Memory B cell (primary cell): ENCODE data around the gene THAP2.

Experiments used
- ATAC-seq: fragments of 150-1000 bp; cut with Tn5 transposase; 2 replicates; pipeline ENCODE4 v1.10.0; 2021; ENCODE audit warnings: low read depth, mild to moderate bottlenecking, moderate library complexity
- DNase-seq, 2 donors: peaks; one replicate each; pipeline ENCODE4 v3.0.0; 2022; ENCODE audit warnings: low spot score in 2 of 2
- H3K27ac Mint-ChIP-seq: one replicate; pipeline ENCODE4 v1.8.0; 2022; ENCODE audit warnings: mild to moderate bottlenecking, moderate library complexity, mixed read lengths
- H3K27me3 Mint-ChIP-seq: one replicate; pipeline ENCODE4 v1.8.0; 2022; ENCODE audit warnings: mixed read lengths
- H3K36me3 Mint-ChIP-seq: one replicate; pipeline ENCODE4 v1.8.0; 2022; ENCODE audit warnings: mild to moderate bottlenecking, mixed read lengths
- H3K4me1 Mint-ChIP-seq: one replicate; pipeline ENCODE4 v1.8.0; 2022; ENCODE audit warnings: mixed read lengths
- H3K4me3 Mint-ChIP-seq: one replicate; pipeline ENCODE4 v1.8.0; 2022; ENCODE audit warnings: mild to moderate bottlenecking, moderate library complexity, mixed read lengths
- H3K9me3 Mint-ChIP-seq: one replicate; pipeline ENCODE4 v1.8.0; 2022; ENCODE audit warnings: mixed read lengths

Gene THAP2

DNA sequence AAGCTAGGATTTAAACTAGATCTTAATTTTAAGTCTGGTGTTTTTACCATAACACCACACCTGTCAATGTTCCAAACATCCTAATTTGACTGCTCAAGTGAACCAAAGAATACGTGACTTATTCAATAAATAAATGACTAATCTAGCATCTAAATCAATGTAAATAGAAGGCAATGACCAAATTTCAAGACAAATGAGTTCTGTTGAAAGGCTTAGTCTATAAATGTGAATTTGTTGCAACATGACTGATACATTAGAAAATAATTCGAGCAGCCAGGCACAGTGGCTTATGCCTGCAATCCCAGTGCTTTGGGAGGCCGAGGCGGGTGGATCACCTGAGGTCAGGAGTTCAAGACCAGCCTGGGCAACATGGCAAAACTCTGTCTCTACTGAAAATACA, 15.6 kb upstream of the THAP2 start:
- Mint-ChIP-seq H3K9me3 (no peaks in the 10 kb centered on the region), H3K27ac (no peak overlapping the region), H3K4me1 (peaks cover 7% of the 10 kb centered on the region), H3K4me3 (no peak overlapping the region), H3K27me3 (no peaks in the 10 kb centered on the region), H3K36me3 (peaks cover 16% of the 10 kb centered on the region)
- no peak for DNase-seq
- ATAC-seq = no peak

DNA sequence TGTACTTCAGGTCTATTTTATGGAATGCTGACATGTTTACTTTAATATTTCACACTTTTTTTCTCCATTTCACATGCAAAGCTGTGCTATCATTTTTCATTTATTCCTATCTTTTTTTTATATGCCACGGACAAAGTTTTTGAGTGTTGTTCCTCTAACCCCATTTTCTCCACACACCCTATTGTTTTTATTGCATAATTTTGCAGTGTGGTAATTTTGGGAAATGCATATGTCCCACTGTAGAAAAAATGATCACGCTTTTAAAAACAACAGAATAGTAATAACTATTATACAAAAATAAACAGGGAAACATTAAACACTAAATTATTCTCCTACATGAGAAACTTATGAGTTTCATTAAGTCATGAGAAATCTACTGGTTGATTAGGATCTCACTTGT, 14.7 kb upstream of the THAP2 start:
- Mint-ChIP-seq H3K4me1 (peaks cover 8% of the 10 kb centered on the region), H3K9me3 (no peaks in the 10 kb centered on the region), H3K27me3 (no peaks in the 10 kb centered on the region), H3K27ac (no peak overlapping the region), H3K4me3 (no peak overlapping the region), H3K36me3 (peaks cover 14% of the 10 kb centered on the region)
- no peak for DNase-seq
- ATAC-seq = no peak

DNA sequence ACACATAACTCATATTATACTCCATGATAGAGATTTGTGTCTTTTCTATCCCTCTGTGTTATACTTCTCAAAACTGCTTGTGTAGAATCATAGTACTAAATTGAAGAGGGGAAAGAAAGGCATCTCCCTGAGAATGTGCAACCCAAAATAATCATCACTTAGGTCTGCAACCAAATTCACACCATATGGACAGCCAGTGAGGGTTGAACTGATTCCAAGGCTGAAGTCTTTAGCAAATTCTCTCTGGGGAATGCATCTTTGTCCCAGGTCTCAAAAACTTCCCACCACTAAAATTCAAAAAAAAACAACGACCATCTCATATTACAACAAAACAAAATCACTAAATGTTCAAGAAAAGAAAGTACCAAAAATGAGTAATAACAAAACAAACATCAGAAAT, 11.4 kb upstream of the THAP2 start:
- DNase-seq = no peak
- H3K27me3 Mint-ChIP-seq = no peaks in the 10 kb centered on the region
- H3K9me3 Mint-ChIP-seq = no peaks in the 10 kb centered on the region
- peaks cover 18% of the 10 kb centered on the region for H3K4me1 Mint-ChIP-seq
- H3K36me3 Mint-ChIP-seq = peaks cover 12% of the 10 kb centered on the region
- H3K27ac Mint-ChIP-seq = no peak overlapping the region
- H3K4me3 Mint-ChIP-seq = no peak overlapping the region
- ATAC-seq = no peak

DNA sequence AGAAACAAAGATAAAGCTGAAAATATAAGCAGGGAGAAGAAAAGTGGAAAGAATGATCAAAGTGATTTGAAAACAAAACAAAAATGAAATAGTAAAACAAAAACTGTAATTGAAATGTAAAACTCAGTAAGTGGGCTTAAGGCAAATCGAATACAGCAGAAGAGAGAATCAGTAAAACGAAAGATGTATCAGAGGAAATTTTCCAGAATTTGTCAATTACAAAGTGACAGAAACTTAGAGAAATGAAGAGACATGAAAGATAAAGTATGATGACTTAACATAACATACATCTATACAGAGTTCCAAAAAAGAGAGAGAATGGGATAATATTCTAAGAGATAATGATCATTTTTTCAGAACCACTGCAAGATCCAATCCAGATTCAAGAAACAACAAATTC, 11.0 kb upstream of the THAP2 start:
- DNase-seq (no peak), ATAC-seq (no peak)
- Mint-ChIP-seq H3K4me3 (no peak overlapping the region), H3K27ac (no peak overlapping the region), H3K27me3 (no peaks in the 10 kb centered on the region), H3K36me3 (peaks cover 14% of the 10 kb centered on the region), H3K9me3 (no peaks in the 10 kb centered on the region), H3K4me1 (peaks cover 18% of the 10 kb centered on the region)

DNA sequence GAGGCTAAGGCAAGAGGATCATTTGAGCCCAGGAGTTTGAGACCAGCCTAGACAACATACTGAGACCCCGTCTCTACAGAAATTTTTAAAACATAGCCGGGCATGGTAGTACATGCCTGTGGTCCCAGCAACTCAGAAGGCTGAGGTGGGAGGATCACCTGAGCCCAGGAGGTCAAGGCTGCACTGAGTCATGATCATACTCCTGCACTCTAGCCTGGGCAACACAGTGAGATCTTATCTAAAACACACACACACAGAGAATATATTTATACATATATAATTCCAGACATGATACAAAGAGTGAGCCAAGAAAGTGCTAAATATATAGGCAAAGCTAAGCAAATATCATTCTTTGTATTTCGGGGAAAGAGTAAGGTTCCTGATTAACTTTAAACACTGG, 9.9 kb upstream of the THAP2 start:
- H3K4me3 Mint-ChIP-seq = no peak overlapping the region
- no peak overlapping the region for H3K27ac Mint-ChIP-seq
- peaks cover 18% of the 10 kb centered on the region for H3K36me3 Mint-ChIP-seq
- no peaks in the 10 kb centered on the region for H3K27me3 Mint-ChIP-seq
- H3K4me1 Mint-ChIP-seq = peaks cover 19% of the 10 kb centered on the region
- H3K9me3 Mint-ChIP-seq = no peaks in the 10 kb centered on the region
- DNase-seq = no peak
- ATAC-seq = no peak

DNA sequence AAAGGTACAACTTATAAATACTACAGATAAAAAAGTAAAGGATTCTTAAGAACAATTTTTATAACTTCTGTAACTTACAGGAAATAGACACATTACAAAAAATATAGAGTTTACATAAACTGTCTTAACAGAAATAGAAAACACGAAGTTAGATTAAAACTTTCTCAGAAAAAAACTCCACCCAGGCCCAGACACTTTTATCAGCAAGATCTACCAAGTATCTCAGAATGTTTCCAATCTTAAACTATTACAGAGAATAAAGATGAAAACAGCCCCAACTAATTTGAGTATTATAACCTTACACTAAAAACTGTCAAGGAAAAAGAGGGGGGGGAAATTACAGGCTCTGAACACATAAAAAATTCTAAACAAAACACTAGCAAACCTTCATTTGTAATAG, 8.6 kb upstream of the THAP2 start:
- Mint-ChIP-seq H3K36me3 (peaks cover 19% of the 10 kb centered on the region), H3K9me3 (no peaks in the 10 kb centered on the region), H3K4me1 (peaks cover 17% of the 10 kb centered on the region), H3K4me3 (no peak overlapping the region), H3K27ac (peak overlapping the region; percentile 43), H3K27me3 (no peaks in the 10 kb centered on the region)
- ATAC-seq (no peak), DNase-seq (no peak)

DNA sequence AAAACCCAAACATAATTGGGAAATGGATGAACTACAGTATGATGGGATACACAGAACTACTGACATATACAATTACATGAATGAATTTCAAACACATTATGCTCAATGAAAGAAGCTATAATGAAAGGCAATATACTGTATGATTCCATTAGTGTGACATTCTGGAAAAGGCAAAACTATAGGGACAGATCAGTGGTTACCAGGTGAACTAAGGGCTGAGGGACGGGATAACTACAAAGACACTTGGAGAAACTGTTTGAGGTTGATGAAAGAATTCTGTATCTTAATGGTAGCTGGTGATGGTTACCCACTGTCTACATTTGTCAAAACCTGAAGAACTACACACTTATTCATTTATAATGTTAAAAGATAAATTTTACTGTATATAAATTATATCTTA, 8.2 kb upstream of the THAP2 start:
- peak overlapping the region; percentile 11 for H3K27ac Mint-ChIP-seq
- H3K4me3 Mint-ChIP-seq = no peak overlapping the region
- H3K4me1 Mint-ChIP-seq = peaks cover 17% of the 10 kb centered on the region
- no peak for ATAC-seq
- no peaks in the 10 kb centered on the region for H3K9me3 Mint-ChIP-seq
- no peaks in the 10 kb centered on the region for H3K27me3 Mint-ChIP-seq
- no peak for DNase-seq
- peaks cover 17% of the 10 kb centered on the region for H3K36me3 Mint-ChIP-seq

DNA sequence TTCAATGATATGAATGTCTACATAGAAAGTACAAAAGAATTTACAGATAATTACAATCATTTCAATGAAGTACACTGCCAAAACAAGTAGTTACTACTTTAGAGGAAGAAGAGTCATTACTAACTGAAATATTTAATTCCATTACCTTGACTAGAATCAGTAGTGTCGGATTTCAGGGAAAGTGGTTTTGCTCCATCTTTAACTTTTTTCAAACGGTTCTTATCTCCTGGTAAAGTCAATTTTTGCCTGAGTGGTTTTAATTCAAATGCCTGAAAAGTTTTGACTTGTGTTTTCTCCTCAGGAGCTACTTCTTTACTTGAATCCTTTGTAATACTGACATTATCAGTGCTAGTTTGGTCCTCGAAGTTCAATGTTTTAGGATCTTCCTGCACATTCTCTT, 7.4 kb upstream of the THAP2 start:
- Mint-ChIP-seq H3K9me3 (no peaks in the 10 kb centered on the region), H3K4me3 (no peak overlapping the region), H3K36me3 (peaks cover 17% of the 10 kb centered on the region), H3K4me1 (peaks cover 18% of the 10 kb centered on the region), H3K27me3 (no peaks in the 10 kb centered on the region), H3K27ac (no peak overlapping the region)
- no peak for ATAC-seq
- DNase-seq = no peak

DNA sequence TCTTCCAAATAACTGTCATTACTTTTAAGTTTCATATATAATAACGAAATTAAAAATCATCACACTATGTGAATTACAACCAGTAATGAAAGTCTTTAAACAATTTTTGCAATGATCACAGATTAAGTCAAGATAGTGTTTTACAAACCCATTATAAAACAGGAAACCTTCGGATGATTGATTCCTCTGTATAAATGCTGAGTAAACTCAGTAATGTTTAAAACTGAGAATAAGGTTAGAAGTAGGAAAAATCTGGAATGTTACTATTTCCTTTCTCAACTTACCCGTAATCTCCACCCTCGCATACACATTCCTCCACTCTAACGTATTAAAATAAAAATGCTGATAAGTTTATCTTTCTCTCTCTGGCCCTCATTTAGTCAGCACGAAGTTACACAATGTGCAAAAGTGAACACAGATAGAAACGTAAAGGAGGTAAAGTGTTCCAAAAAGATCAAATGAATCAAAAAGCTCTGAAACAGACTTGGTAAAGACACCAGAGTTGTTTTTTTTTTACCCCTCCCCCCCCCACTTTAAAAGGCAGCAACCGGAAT, 2.0 kb upstream of the THAP2 start:
- H3K9me3 Mint-ChIP-seq = no peaks in the 10 kb centered on the region
- ATAC-seq (no peak), DNase-seq (no peak)
- peak overlapping the region; percentile 98 for H3K4me3 Mint-ChIP-seq
- H3K27ac Mint-ChIP-seq = peak overlapping the region; percentile 100
- H3K27me3 Mint-ChIP-seq = no peaks in the 10 kb centered on the region
- H3K36me3 Mint-ChIP-seq = peaks cover 14% of the 10 kb centered on the region
- H3K4me1 Mint-ChIP-seq = peaks cover 17% of the 10 kb centered on the region

DNA sequence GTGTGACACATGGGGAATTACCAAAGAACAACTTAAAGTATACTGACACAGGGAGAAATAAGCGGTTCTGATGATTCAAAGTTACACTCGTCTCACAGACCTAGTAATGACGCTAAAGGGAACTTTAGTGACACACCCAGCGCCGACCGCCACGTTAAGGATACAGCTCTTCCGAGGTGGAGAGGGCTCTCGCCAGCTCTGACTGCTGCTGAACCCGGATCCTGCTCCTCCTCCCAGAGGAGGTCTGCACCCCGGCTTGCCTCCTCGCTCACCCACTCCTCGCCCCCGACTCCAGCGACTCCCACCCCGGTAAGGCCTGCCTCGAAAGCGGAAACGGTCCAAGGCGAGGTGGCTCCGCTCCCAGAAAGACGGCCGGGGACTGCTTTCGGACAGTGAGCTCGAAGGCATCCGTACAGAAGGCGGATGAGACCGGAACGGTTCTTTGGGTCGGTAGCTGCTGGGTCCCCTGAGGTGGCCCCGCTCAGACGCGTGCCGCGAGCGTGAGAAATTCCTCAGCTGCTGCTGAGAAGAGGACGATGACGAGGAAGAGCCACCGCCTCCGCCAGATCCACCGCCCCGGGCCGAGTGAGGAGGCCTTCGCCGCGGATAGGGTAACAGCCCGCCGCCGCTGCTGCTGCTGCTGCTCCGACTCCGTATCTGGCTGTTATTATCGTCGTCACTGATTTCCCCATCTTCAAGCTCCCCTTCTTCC, 1.1 kb upstream of the THAP2 start:
- peak overlapping the region; percentile 100 for H3K27ac Mint-ChIP-seq
- H3K4me1 Mint-ChIP-seq = peaks cover 21% of the 10 kb centered on the region
- H3K4me3 Mint-ChIP-seq = peak overlapping the region; percentile 98
- ATAC-seq (peak; percentile 40), DNase-seq (peak; percentile 63 to 71)
- no peaks in the 10 kb centered on the region for H3K9me3 Mint-ChIP-seq
- H3K36me3 Mint-ChIP-seq = peaks cover 14% of the 10 kb centered on the region
- H3K27me3 Mint-ChIP-seq = no peaks in the 10 kb centered on the region

DNA sequence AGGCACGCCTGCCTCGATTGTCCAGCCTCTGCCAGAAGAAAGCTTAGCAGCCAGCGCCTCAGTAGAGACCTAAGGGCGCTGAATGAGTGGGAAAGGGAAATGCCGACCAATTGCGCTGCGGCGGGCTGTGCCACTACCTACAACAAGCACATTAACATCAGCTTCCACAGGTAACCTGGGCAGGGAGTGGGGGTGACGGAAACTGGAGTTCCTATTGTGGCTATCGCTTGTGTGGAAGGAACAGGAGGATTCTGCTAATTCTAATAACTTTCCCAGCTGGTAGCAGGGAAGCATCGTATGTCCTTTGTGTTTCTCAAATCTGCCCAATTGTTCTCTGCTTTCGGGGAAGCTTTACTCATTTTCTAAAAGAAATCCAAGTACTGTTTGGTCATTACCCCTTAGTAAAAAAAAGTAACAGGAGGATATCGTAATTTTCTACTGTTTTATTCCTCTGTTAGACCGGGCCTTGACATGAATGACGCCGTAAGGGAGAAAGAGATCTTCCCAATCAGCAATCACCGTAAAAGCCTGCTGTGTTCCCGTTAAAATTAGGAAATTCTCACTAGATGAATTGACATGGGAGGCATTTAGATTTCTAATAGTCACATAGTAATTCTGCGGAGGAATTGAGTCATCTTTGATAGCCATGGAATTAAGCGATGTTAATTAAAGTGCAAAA, 449 bp downstream of the THAP2 start:
- H3K9me3 Mint-ChIP-seq = no peaks in the 10 kb centered on the region
- peak overlapping the region; percentile 100 for H3K27ac Mint-ChIP-seq
- no peaks in the 10 kb centered on the region for H3K27me3 Mint-ChIP-seq
- no peak for DNase-seq
- peaks cover 8% of the 10 kb centered on the region for H3K36me3 Mint-ChIP-seq
- peak; percentile 7 for ATAC-seq
- H3K4me3 Mint-ChIP-seq = peak overlapping the region; percentile 98
- H3K4me1 Mint-ChIP-seq = peaks cover 20% of the 10 kb centered on the region

DNA sequence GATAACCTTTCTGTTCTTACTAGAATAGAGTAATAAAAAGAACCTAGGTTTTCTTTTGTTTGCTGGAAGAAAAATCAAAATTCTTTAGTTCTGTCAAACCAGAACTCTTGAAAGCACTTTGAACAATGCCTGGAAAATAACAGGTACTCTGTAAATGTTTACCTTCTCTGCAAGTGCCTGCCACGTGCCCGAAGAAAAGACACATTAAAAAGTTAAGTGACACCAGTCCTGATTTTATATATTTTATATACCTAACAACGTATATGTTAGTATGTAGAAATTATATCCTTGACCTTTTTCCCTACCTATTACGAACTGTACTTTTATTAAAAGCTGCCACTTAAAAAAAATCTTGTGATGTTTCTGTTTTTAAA, 976 bp downstream of the THAP2 start:
- Mint-ChIP-seq H3K4me1 (peaks cover 20% of the 10 kb centered on the region), H3K27me3 (no peaks in the 10 kb centered on the region), H3K27ac (peak overlapping the region; percentile 100), H3K9me3 (no peaks in the 10 kb centered on the region), H3K36me3 (peaks cover 8% of the 10 kb centered on the region), H3K4me3 (peak overlapping the region; percentile 98)
- DNase-seq = no peak
- no peak for ATAC-seq

DNA sequence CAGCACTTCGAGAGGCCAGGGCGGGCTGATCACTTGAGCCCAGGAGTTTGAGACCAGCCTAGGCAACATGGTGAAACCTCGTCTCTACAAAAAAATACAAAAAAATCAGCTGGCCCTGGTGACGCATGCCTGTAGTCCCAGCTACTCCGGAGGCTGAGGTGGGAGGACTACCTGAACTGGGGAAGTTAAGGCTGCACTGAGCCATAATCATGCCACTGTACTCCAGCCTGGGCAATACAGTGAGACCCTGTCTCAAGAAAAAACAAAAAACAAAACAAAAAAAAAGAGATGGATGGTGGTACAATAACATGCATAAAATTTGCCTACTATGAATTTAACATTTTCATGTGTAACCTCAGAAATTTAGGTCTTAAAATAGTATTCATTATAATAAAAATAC, 2.2 kb downstream of the THAP2 start:
- no peaks in the 10 kb centered on the region for H3K27me3 Mint-ChIP-seq
- H3K4me1 Mint-ChIP-seq = peaks cover 21% of the 10 kb centered on the region
- no peak overlapping the region for H3K4me3 Mint-ChIP-seq
- no peaks in the 10 kb centered on the region for H3K9me3 Mint-ChIP-seq
- H3K27ac Mint-ChIP-seq = no peak overlapping the region
- H3K36me3 Mint-ChIP-seq = peaks cover 8% of the 10 kb centered on the region
- DNase-seq (no peak), ATAC-seq (no peak)

DNA sequence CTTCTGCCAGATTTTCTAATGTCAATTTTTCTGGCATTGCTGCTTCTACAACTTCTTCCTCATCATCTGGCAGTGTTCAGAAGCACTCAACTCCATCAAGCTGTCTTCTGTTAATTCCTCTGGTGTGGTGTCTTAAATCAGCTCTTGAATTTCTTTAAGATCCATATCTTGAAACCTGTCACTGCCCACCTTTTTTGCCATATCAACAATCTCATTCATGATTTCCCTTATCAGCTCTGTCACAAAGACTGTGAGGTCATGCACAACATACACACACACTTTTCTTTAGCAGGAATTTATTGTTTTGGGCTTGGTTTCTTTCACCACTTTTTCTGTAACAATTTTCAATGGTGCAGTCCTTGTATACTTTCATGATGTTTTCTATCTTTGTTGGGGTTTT, 7.2 kb downstream of the THAP2 start:
- Mint-ChIP-seq H3K36me3 (peaks cover 11% of the 10 kb centered on the region), H3K4me1 (peaks cover 10% of the 10 kb centered on the region), H3K9me3 (no peaks in the 10 kb centered on the region), H3K27ac (no peak overlapping the region), H3K27me3 (no peaks in the 10 kb centered on the region), H3K4me3 (no peak overlapping the region)
- ATAC-seq (no peak), DNase-seq (no peak)

DNA sequence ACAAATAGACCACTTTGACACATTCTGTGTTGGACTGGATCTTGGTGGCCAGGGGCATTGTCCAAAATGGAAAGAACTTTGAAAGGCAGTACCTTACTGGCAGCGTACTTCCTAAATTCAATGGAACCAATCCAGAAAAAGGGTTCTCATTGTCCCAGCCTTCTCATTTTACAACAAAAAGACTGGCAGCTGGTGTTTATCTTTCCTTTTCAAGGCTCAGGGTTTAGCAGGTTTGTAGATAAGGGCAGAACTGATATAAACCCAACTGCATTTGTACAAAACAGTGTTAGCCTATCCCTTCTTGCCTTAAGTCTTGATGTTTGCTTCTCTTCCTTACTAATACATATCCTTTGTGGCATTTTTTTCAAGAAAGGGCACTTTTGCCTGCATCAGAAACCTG, 7.7 kb downstream of the THAP2 start:
- H3K27ac Mint-ChIP-seq = no peak overlapping the region
- DNase-seq = no peak
- H3K4me3 Mint-ChIP-seq = no peak overlapping the region
- H3K4me1 Mint-ChIP-seq = peaks cover 10% of the 10 kb centered on the region
- no peaks in the 10 kb centered on the region for H3K27me3 Mint-ChIP-seq
- peaks cover 12% of the 10 kb centered on the region for H3K36me3 Mint-ChIP-seq
- no peak for ATAC-seq
- no peaks in the 10 kb centered on the region for H3K9me3 Mint-ChIP-seq
